Measurements from ENCODE around the gene CELA3B. TPM values are rescaled to one million over a fixed set of nuclear protein-coding genes. Genes with fewer than 3 reads are reported as not detected.

Gene CELA3B
- total and polyA plus RNA-seq, 2 of the 13 experiments (the other 11 are each of a cell fraction or from before 2014, with no cell fraction given): 0.34 TPM; not detected in 1

DNA sequence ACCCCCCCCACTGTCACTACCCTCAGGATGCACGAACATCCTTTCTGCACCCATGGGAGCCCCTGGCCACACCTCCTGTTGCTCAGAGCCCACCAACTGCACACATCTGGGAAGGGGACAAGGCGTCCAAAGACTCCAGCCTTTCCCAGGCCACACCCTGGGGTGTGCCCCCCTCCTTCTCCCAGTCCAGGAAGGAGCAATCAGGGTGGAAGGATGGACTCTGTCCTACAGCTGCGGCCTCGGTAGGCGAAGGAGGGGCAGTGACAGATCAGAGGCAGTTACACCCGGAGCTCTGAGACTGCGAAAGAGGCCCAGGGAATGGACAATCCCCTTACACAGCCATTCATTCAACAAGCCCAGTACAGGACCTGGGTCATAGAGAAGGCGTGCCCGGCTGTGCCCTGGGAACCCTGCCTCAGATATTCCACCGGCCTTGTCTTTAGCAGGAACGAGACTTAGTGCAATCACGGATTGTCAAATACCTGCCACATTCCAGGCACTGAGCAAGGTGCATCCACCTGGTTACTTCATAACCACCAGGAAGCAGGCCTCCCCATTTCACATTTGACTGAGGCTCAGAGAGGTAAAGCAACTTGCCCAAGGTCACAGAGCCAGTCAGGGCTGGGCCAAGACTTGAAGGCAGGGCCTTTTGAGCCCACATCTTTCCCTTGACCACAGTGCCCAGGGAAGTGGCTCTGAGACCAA is 49.1 kb upstream of the CELA3B start (continued):
- no peak for TF ChIP-seq FOXO4 (CRISPR knock-in tag; conservative IDR thresholded peaks at IDR 0.05)
- TF ChIP-seq ZBTB21 (CRISPR knock-in tag; IDR thresholded peaks at IDR 0.05): no peak
- no peak for TF ChIP-seq ZSCAN25 (CRISPR knock-in tag; IDR thresholded peaks at IDR 0.05)
- peak; percentile 38; the same call in 1 of the 2 replicates for TF ChIP-seq ZFP91 (CRISPR knock-in tag; IDR thresholded peaks at IDR 0.05; ENCODE audit: borderline replicate concordance)
- 0 out of 2 replicates have a peak, but pooled peaks have one; percentile 42 for TF ChIP-seq BCL3 (CRISPR knock-in tag; IDR thresholded peaks at IDR 0.05)
- TF ChIP-seq ZNF768 (CRISPR knock-in tag; IDR thresholded peaks at IDR 0.05): peak; percentile 100
- TF ChIP-seq GFI1 (CRISPR knock-in tag; IDR thresholded peaks at IDR 0.05; ENCODE audit: borderline replicate concordance): peak; percentile 98
- no peak for TF ChIP-seq TCF7L2 (IDR thresholded peaks at IDR 0.05; ENCODE audit: low read depth, low read length)
- TF ChIP-seq THRA (CRISPR knock-in tag; IDR thresholded peaks at IDR 0.05; ENCODE audit: borderline replicate concordance): no peak; the same call in 1 of the 2 replicates
- TF ChIP-seq, protein P1, sequence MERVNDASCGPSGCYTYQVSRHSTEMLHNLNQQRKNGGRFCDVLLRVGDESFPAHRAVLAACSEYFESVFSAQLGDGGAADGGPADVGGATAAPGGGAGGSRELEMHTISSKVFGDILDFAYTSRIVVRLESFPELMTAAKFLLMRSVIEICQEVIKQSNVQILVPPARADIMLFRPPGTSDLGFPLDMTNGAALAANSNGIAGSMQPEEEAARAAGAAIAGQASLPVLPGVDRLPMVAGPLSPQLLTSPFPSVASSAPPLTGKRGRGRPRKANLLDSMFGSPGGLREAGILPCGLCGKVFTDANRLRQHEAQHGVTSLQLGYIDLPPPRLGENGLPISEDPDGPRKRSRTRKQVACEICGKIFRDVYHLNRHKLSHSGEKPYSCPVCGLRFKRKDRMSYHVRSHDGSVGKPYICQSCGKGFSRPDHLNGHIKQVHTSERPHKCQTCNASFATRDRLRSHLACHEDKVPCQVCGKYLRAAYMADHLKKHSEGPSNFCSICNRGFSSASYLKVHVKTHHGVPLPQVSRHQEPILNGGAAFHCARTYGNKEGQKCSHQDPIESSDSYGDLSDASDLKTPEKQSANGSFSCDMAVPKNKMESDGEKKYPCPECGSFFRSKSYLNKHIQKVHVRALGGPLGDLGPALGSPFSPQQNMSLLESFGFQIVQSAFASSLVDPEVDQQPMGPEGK (CRISPR knock-in tag; IDR thresholded peaks at IDR 0.05): peak; percentile 44; the same call in 1 of the 2 replicates
- TF ChIP-seq ZFP41 (CRISPR knock-in tag; IDR thresholded peaks at IDR 0.05; ENCODE audit: borderline replicate concordance): no peak
- TF ChIP-seq SP4 (CRISPR knock-in tag; IDR thresholded peaks at IDR 0.05): no peak
- TF ChIP-seq ZMYM3 (CRISPR knock-in tag; IDR thresholded peaks at IDR 0.05): peak; percentile 94
- TF ChIP-seq ZBTB20 (CRISPR knock-in tag; IDR thresholded peaks at IDR 0.05; ENCODE audit: borderline replicate concordance, low read depth): no peak
- TF ChIP-seq MLLT10 (CRISPR knock-in tag; IDR thresholded peaks at IDR 0.05): no peak
- TF ChIP-seq ZNF180 (CRISPR knock-in tag; IDR thresholded peaks at IDR 0.05; ENCODE audit: borderline replicate concordance, low read depth): no peak
- no peak for TF ChIP-seq HOXD1 (CRISPR knock-in tag; IDR thresholded peaks at IDR 0.05)
- TF ChIP-seq NCOA2 (CRISPR knock-in tag; IDR thresholded peaks at IDR 0.05): peak; percentile 10; the same call in 1 of the 2 replicates
- TF ChIP-seq EHMT2 (IDR thresholded peaks at IDR 0.05; ENCODE audit: borderline replicate concordance, low read depth, low read length): no peak
- TF ChIP-seq SCMH1 (CRISPR knock-in tag; IDR thresholded peaks at IDR 0.05; ENCODE audit: borderline replicate concordance): no peak
- no peak for TF ChIP-seq SKI (IDR thresholded peaks at IDR 0.05; ENCODE audit: partially characterized antibody)
- peak; percentile 51; the same call in 1 of the 2 replicates for TF ChIP-seq CEBPG (CRISPR knock-in tag; IDR thresholded peaks at IDR 0.05)
- no peak for TF ChIP-seq FOXO1 (CRISPR knock-in tag; IDR thresholded peaks at IDR 0.05)

All from HepG2 (cell line).